PC-3 (cell line): ENCODE results near the gene TRRAP.

ENCODE experiments used
- CTCF ChIP-seq: fragments of 300-600 bp; sonication (generic); conservative IDR thresholded peaks from 2 replicates; pipeline ENCODE4 v1.5.1; 2017; ENCODE audit warnings: antibody characterized with exemption, low read depth, mild to moderate bottlenecking, low read length
- EZH2 ChIP-seq: fragments of 300-600 bp; sonication (generic); IDR thresholded peaks from one replicate; pipeline ENCODE4 v1.6.1; 2017; ENCODE audit warnings: antibody characterized with exemption, mild to moderate bottlenecking, low read length; ENCODE audit not compliant: unreplicated experiment
- EZH2phosphoT487 ChIP-seq: fragments of 300-600 bp; sonication (generic); IDR thresholded peaks from 2 replicates; pipeline ENCODE4 v1.6.1; 2018; ENCODE audit warnings: mild to moderate bottlenecking, antibody characterized with exemption, low read length, borderline replicate concordance

- TF ChIP-seq CTCF = no peak
- TF ChIP-seq EZH2phosphoT487 = no peak
- no peak for TF ChIP-seq EZH2
Measured at GRCh38 chr7:98974906-98975816, 96.8 kb downstream of the TRRAP start.
